Measurements from ENCODE around the gene GLI1.
"Not testable (repeated sequence)": the region's sequence is repeated elsewhere in the genome, so short reads cannot be mapped to it uniquely, and the experiment has no call there.

The GLI1 gene

GRCh38 chr12:57500213-57500612 lies 40.6 kb downstream of the GLI1 start:
- DNase-seq = no peak

GRCh38 chr12:57502311-57502969 lies 42.9 kb downstream of the GLI1 start:
- not testable (repeated sequence) for DNase-seq

- DNase-seq = not testable (repeated sequence)
Measured at GRCh38 chr12:57506541-57506940, 47.0 kb downstream of the GLI1 start.

- DNase-seq = not testable (repeated sequence)
Measured at GRCh38 chr12:57507796-57508195, 48.2 kb downstream of the GLI1 start.

GRCh38 chr12:57511161-57511560 lies 51.6 kb downstream of the GLI1 start:
- no peak for DNase-seq

- DNase-seq = no peak
Measured at GRCh38 chr12:57511588-57512325, 52.2 kb downstream of the GLI1 start.

GRCh38 chr12:57512665-57513064 lies 53.1 kb downstream of the GLI1 start:
- no peak for DNase-seq

- DNase-seq = no peak
Measured at GRCh38 chr12:57513266-57513665, 53.7 kb downstream of the GLI1 start.

- DNase-seq = not testable (repeated sequence)
Measured at GRCh38 chr12:57513677-57514076, 54.1 kb downstream of the GLI1 start.

GRCh38 chr12:57514246-57514645 lies 54.7 kb downstream of the GLI1 start:
- not testable (repeated sequence) for DNase-seq

GRCh38 chr12:57514720-57515407 lies 55.3 kb downstream of the GLI1 start:
- DNase-seq = no peak

- no peak for DNase-seq
Measured at GRCh38 chr12:57515408-57515933, 55.9 kb downstream of the GLI1 start.

- no peak for DNase-seq
Measured at GRCh38 chr12:57515934-57516541, 56.5 kb downstream of the GLI1 start.

GRCh38 chr12:57516617-57517153 lies 57.1 kb downstream of the GLI1 start:
- DNase-seq = no peak

- DNase-seq = no peak
Measured at GRCh38 chr12:57517187-57517586, 57.6 kb downstream of the GLI1 start.

- not testable (repeated sequence) for DNase-seq
Measured at GRCh38 chr12:57517718-57518117, 58.1 kb downstream of the GLI1 start.

GRCh38 chr12:57518176-57518919 lies 58.8 kb downstream of the GLI1 start:
- DNase-seq = no peak

- DNase-seq = no peak
Measured at GRCh38 chr12:57518920-57519795, 59.6 kb downstream of the GLI1 start.

GRCh38 chr12:57519796-57520052 lies 60.1 kb downstream of the GLI1 start:
- peak; percentile 45 for DNase-seq

- peak; percentile 99 for DNase-seq
Measured at GRCh38 chr12:57520053-57520818, 60.7 kb downstream of the GLI1 start, which contains the start of gene DDIT3. Gene DDIT3, minus strand, starts transcription at chr12:57520514. Its CDS starts 3,108 bp downstream, at chr12:57517406.

Data from NK-92 treated with Interleukin-12 subunit alpha and Interleukin-12 subunit beta, amount 100 ng/mL, for 24 hours (cell line).